D721Med (cell line): Measurements from ENCODE around the gene PDC.
A peak's percentile ranks its signal among the peaks of the same experiment; 100 is the strongest.

Experiments
- DNase-seq: peaks from one replicate; pipeline ENCODE4 v3.0.0; 2011; ENCODE audit warnings: low spot score; ENCODE audit not compliant: insufficient read length
- FAIRE-seq: peaks from 2 replicates; lab custom pipeline; 2011; peaks lifted over from hg19 to GRCh38; lab: Jason Lieb, UNC
- TF ChIP-seq, protein P1 (sequence below): IDR thresholded peaks from 2 replicates; pipeline ENCODE4 v1.5.1; 2012; ENCODE audit warnings: mild to moderate bottlenecking, control low read depth; ENCODE audit not compliant: insufficient read depth; ENCODE audit errors: missing control alignments

The PDC gene

DNA sequence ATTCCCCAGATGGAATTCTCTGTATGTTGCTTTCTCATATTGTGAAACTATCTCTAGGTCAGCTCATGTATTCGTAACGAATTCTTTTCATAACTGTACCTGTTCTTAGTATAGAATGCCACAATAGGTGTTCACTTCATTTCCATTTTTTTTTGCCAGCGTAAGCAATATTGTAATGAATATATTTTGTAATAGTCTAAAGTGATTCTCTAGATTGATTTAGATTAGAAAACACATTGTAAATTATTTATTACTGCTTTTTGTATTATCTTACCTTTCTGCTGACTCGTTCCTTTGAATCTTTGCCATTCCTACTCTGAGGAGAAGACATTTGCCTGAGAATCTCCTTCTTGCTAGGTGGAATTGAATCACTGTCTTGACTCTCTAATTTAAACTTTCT lies 14.8 kb downstream of the PDC start:
- FAIRE-seq (no peak), DNase-seq (no peak)
- TF ChIP-seq, protein P1, sequence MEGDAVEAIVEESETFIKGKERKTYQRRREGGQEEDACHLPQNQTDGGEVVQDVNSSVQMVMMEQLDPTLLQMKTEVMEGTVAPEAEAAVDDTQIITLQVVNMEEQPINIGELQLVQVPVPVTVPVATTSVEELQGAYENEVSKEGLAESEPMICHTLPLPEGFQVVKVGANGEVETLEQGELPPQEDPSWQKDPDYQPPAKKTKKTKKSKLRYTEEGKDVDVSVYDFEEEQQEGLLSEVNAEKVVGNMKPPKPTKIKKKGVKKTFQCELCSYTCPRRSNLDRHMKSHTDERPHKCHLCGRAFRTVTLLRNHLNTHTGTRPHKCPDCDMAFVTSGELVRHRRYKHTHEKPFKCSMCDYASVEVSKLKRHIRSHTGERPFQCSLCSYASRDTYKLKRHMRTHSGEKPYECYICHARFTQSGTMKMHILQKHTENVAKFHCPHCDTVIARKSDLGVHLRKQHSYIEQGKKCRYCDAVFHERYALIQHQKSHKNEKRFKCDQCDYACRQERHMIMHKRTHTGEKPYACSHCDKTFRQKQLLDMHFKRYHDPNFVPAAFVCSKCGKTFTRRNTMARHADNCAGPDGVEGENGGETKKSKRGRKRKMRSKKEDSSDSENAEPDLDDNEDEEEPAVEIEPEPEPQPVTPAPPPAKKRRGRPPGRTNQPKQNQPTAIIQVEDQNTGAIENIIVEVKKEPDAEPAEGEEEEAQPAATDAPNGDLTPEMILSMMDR: no peak

DNA sequence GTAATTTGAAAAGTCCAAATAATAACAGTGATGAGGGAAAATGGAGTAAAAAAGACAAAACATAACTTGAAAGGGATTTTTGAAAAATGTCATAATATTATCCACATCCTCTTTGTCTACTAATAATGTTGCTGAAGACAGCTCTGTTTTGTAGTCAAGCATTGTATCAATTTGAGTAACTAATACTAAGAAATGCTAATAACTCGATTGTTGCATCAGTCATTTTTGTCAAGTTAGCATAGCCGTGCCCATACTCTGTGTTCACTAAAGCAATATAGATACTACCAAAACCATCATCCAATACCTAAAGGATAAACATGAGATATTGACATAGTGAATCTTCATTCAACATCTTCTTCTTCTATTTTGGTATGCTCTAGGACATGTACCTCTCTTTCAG lies 17.3 kb downstream of the PDC start:
- DNase-seq (no peak), FAIRE-seq (peak; percentile 75)
- TF ChIP-seq, protein P1: no peak

DNA sequence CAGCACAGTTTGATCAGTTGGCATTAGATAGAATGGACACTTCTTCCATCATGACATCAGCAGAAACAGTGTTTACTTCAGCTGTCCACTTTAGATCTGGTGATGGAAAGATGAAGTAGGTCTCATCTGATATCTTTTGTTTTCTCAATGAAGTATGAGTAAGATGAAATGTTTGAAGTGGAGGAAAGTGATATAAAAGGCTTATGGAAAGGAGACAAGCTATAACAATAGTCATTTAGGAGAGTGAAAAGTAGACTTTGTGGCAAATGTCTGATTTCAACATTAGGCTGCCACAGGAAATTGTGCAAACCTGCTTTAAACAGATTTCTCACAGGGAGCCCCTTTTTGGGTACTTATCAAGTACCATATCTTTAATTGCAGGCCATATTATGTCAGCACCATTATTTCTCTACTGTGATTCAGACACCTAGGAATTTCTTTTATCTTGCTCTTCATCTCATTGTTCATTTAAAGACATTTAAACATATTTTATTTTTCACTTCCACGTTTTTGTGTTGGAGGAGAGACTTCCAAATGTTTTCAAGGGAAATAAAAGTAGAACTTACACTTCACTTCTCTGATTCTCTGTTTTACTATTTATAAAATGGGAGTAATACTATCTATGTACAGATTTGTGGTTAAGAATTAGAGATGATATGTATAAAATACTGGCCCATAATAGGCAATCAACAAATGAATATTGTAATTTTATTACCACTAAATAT lies 18.1 kb downstream of the PDC start:
- DNase-seq: no peak
- peak; percentile 97 for FAIRE-seq
- TF ChIP-seq, protein P1: no peak

DNA sequence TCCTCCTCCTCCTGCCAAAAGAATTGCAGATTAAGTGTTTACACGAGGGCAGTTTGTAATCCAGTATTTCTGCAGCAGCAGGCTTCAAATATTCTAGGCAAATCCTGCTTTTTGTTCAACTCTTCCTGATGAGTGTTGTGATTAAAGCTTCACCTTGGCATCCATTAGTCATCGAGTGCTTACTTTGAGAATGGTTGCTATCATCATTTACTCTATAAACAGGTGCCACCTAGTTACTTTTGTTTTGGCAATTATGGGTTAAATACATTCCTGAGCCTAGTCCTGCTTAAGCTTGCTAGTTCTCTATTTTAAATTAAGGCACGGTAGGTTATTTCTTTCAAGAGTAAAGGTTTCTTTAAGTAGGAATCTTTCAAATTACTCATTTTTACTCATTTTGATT lies 20.3 kb downstream of the PDC start:
- FAIRE-seq (no peak), DNase-seq (no peak)
- TF ChIP-seq, protein P1: no peak

DNA sequence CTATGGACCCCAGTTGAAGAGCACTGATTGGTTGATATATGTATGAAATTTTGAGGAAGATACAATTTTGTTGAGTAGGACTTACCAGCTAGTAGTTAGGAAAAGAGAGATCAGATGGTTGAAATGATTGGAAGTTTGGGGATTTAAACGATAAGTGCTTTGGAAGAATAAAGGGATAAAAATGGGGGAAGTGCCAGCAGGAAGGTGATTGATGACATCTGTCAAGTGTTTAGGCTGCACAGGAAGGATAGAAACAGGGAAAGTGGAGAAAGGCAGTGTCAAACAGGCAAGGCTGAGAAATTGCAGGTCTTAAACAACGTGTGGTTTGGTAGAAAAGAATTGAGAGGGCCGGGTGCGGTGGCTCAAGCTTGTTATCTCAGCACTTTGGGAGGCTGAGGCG lies 22.3 kb downstream of the PDC start:
- DNase-seq (no peak), FAIRE-seq (peak; percentile 81)
- TF ChIP-seq, protein P1: no peak

DNA sequence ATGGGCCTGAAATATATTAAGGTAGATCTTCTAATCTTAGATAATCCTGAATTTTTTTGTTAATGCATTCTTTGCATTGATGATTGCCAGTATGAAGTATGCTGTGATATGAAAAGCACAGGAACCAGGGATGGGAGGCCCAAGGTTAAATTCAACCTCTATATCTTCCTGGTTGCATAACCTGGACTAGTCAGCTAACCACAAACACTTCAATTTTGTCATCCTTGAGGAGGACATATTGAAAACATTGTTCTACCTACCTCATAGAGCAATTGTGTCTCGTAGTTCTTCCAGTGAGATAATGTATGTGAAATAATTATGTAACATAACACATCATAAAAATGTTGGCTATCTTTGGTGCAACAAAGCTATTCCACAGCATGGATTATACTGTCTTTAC lies 25.6 kb downstream of the PDC start:
- FAIRE-seq (peak; percentile 90), DNase-seq (no peak)
- TF ChIP-seq, protein P1: no peak

DNA sequence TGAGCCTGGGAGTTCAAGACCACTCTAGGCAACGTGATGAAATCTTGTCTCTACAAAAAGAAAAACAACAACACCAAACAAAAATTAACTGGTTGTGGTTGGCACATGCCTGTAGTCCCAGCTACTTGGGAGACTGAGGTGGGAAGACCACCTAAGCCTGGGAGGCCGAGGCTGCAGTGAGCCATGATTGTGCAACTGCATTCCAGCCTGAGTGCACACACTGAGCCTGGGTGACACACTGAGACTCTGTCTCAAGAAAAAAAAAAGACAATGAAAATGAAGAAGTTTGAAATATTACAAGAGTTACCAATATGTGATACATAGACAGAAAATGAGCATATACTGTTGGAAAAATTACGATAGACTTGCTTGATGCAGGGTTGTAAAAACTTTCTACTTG lies 31.9 kb downstream of the PDC start:
- peak; percentile 84 for FAIRE-seq
- TF ChIP-seq, protein P1: no peak
- no peak for DNase-seq
